Keratinocyte (primary cell): ENCODE results near the gene CFAP45. TPM values are rescaled to one million over a fixed set of nuclear protein-coding genes. Genes with fewer than 3 reads are reported as not detected.

Source experiments
- DNase-seq: peaks from one replicate; pipeline ENCODE4 v3.0.0-alpha.2; 2011; ENCODE audit warnings: low read depth, missing footprints, low spot score
- FAIRE-seq: peaks from 2 replicates; lab custom pipeline; 2011; peaks lifted over from hg19 to GRCh38; lab: Jason Lieb, UNC
- H2AFZ ChIP-seq: 2 replicates; pipeline ENCODE4 v1.6.0; 2012; ENCODE audit warnings: low read length, control low read depth, inconsistent platforms; ENCODE audit not compliant: control insufficient read depth
- H3K27ac ChIP-seq: 2 replicates; pipeline ENCODE4 v1.5.1; 2011; ENCODE audit warnings: low read length; ENCODE audit not compliant: control insufficient read depth, insufficient read depth
- H3K27me3 ChIP-seq: 3 replicates; pipeline ENCODE4 v1.6.0; 2011; ENCODE audit warnings: low read length; ENCODE audit not compliant: control insufficient read depth, insufficient read depth; ENCODE audit errors: extremely low read depth
- H3K36me3 ChIP-seq, 2 experiments: 2 replicates in 1 of 2; 3 replicates in 1 of 2; pipeline ENCODE4 v1.5.1; 2011; ENCODE audit warnings: low read length in 2 of 2, mild to moderate bottlenecking in 1 of 2; ENCODE audit not compliant: control insufficient read depth in 2 of 2, insufficient read depth in 2 of 2; ENCODE audit errors: extremely low read depth in 1 of 2
- H3K4me1 ChIP-seq: 3 replicates; pipeline ENCODE4 v1.5.1; 2011; ENCODE audit warnings: low read length; ENCODE audit not compliant: control insufficient read depth, insufficient read depth; ENCODE audit errors: extremely low read depth
- H3K4me2 ChIP-seq: 3 replicates; pipeline ENCODE4 v1.6.0; 2011; ENCODE audit warnings: low read depth, low read length; ENCODE audit not compliant: control insufficient read depth, insufficient read depth; ENCODE audit errors: extremely low read depth
- H3K4me3 ChIP-seq, 3 experiments: fragments of 200-600 bp in 1 of 3; sonication (generic) in 1 of 3; 2 replicates in 2 of 3; 3 replicates in 1 of 3; pipeline ENCODE4 v1.5.1; 2011 to 2016; ENCODE audit warnings: low read length in 3 of 3, mild to moderate bottlenecking in 3 of 3, control low read depth in 2 of 3, inconsistent platforms in 1 of 3, low read depth in 1 of 3, mixed read lengths in 1 of 3, mixed run types in 1 of 3, moderate library complexity in 1 of 3; ENCODE audit not compliant: control insufficient read depth in 2 of 3, insufficient read depth in 2 of 3; ENCODE audit errors: extremely low read depth in 1 of 3
- H3K79me2 ChIP-seq: 2 replicates; pipeline ENCODE4 v1.6.0; 2012; ENCODE audit warnings: low read length; ENCODE audit not compliant: control insufficient read depth, insufficient read depth
- H3K9ac ChIP-seq: 3 replicates; pipeline ENCODE4 v1.6.0; 2011; ENCODE audit warnings: low read length; ENCODE audit not compliant: control insufficient read depth, insufficient read depth; ENCODE audit errors: extremely low read depth
- H3K9me1 ChIP-seq: 3 replicates; pipeline ENCODE4 v1.6.0; 2011; ENCODE audit warnings: low read length; ENCODE audit not compliant: control insufficient read depth, insufficient read depth; ENCODE audit errors: extremely low read depth
- H3K9me3 ChIP-seq: 2 replicates; pipeline ENCODE4 v1.5.1; 2012; ENCODE audit warnings: low read depth, low read length; ENCODE audit not compliant: control insufficient read depth
- H4K20me1 ChIP-seq: 3 replicates; pipeline ENCODE4 v1.6.0; 2011; ENCODE audit warnings: low read length; ENCODE audit not compliant: control insufficient read depth, insufficient read depth; ENCODE audit errors: extremely low read depth
- CTCF ChIP-seq, 3 experiments: IDR thresholded peaks in 1 of 3; conservative IDR thresholded peaks in 1 of 3; optimal IDR thresholded peaks in 1 of 3; 2 replicates in 2 of 3; 3 replicates in 1 of 3; pipeline versions ENCODE3 to v1.5.1; 2011; ENCODE audit warnings: low read length in 3 of 3, mild to moderate bottlenecking in 3 of 3, moderate library complexity in 2 of 3, control low read depth in 1 of 3, inconsistent platforms in 1 of 3; ENCODE audit not compliant: insufficient read depth in 2 of 3; ENCODE audit errors: extremely low read depth in 1 of 3
- EZH2 ChIP-seq: IDR thresholded peaks from one replicate; pipeline ENCODE4 v1.6.1; 2012; ENCODE audit warnings: inconsistent platforms, mild to moderate bottlenecking, low read length, moderate library complexity
- dilution Hi-C: fragments of 300-500 bp; cut with MboI; formaldehyde crosslinking; loops from one replicate; pipeline ENCODE4 v1.7.0; 2020; ENCODE audit warnings: low sequenced_read_pairs; ENCODE audit not compliant: extremely low pct_ligation_motif_present
- polyA plus RNA-seq, 5 experiments: library from polyadenylated mRNA; depleted of rRNA in 3 of 5; stranded (reverse) in 3 of 5; stranded (forward) in 1 of 5; unstranded in 1 of 5; fragments of >200 nt; gene quantifications; 1 replicate in 1 of 5; 2 replicates in 3 of 5; 3 replicates in 1 of 5; pipeline versions ENCODE4 v1.2.1 to v1.2.3, GENCODE V29; 2011 to 2012; ENCODE audit warnings: missing spikeins in 2 of 5, low read depth in 1 of 5, low replicate concordance in 1 of 5

CFAP45 gene
- polyA plus RNA-seq, 1 donor (not counting 4 experiments of a cell fraction or from before 2014, with no cell fraction given): 2.3 TPM

GRCh38 chr1:159945483-159946241, 45.7 kb upstream of the CFAP45 start, which contains the start of gene IGSF9:
TSS of gene IGSF9 (minus strand) at chr1:159945613. CDS start at chr1:159943454, 2,159 bp downstream.
- Histone ChIP-seq H3K79me2 (no peaks in the 10 kb centered on the region), H3K27ac (peak within 1 kb of the TSS; percentile 74), H3K4me2 (peak within 1 kb of the TSS; percentile 92), H3K9ac (peak within 1 kb of the TSS; percentile 75), H3K9me3 (no peaks in the 10 kb centered on the region), H3K27me3 (no peaks in the 10 kb centered on the region), H4K20me1 (no peaks in the 10 kb centered on the region), H3K9me1 (peaks cover 4% of the 10 kb centered on the region), H3K4me1 (peaks cover 49% of the 10 kb centered on the region), H3K4me3 (peak within 1 kb of the TSS; percentile 56 to 83 (median 77)), H2AFZ (peak within 1 kb of the TSS; percentile 82), H3K36me3 (no peaks in the 10 kb centered on the region)
- TF ChIP-seq EZH2: no peak
- peak; percentile 45 to 76 (median 66) for TF ChIP-seq CTCF (optimal IDR thresholded peaks at IDR 0.05 in 1 of 3, IDR thresholded peaks at IDR 0.05 in 1 of 3, conservative IDR thresholded peaks at IDR 0.05 in 1 of 3; ENCODE audit: extremely low read depth in 1 of 3, insufficient read depth in 2 of 3, low read length in 3 of 3)
- peak; percentile 84 for DNase-seq
- dilution Hi-C loops: no loop called here
- peak; percentile 44 for FAIRE-seq

- peak overlapping the region; percentile 74 for H3K27ac ChIP-seq
- H3K4me1 ChIP-seq: peaks cover 50% of the 10 kb centered on the region
- no peaks in the 10 kb centered on the region for H3K79me2 ChIP-seq
- H4K20me1 ChIP-seq: no peaks in the 10 kb centered on the region
- peak overlapping the region; percentile 49 for H2AFZ ChIP-seq
- H3K36me3 ChIP-seq: no peaks in the 10 kb centered on the region
- H3K9me1 ChIP-seq: peaks cover 4% of the 10 kb centered on the region
- H3K27me3 ChIP-seq: no peaks in the 10 kb centered on the region
- dilution Hi-C loops: no loop called here
- peak overlapping the region; percentile 92 for H3K4me2 ChIP-seq
- peak overlapping the region; percentile 75 for H3K9ac ChIP-seq
- DNase-seq (no peak), FAIRE-seq (peak; percentile 69)
- H3K9me3 ChIP-seq: no peaks in the 10 kb centered on the region
- peak overlapping the region; percentile 56 to 83 (median 77) for H3K4me3 ChIP-seq
- no peak for TF ChIP-seq EZH2
- TF ChIP-seq CTCF (optimal IDR thresholded peaks at IDR 0.05 in 1 of 3, IDR thresholded peaks at IDR 0.05 in 1 of 3, conservative IDR thresholded peaks at IDR 0.05 in 1 of 3; ENCODE audit: extremely low read depth in 1 of 3, insufficient read depth in 2 of 3, low read length in 3 of 3): no peak
These were observed 44.9 kb upstream of the CFAP45 start for GRCh38 chr1:159944623-159945455.
